ENCODE measurements around the gene RPL39L.
"Not testable (repeated sequence)": the region's sequence is repeated elsewhere in the genome, so short reads cannot be mapped to it uniquely, and the experiment has no call there.

DNA sequence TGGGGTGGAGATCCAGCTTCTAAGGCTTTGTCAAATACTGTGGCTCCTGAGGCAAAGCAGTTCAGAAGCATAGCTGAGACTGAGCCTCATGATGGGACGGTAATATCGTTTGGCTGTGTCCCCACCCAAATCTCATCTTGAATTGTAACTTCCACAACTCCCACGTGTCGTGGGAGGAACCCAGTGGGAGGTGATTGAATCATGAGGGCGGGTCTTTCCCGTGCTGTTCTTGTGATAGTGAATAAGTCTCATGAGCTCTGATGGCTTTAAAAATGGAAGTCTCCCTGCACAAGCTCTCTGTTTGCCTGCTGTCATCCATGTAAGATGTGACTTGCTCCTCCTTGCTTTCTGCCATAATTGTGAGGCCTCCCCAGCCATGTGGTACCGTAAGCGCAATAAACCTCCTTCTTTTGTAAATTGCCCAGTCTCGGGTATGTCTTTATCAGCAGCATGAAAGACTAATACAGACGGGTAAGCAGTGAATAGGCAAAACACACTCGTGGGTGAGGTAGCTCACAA, 4.1 kb downstream of the RPL39L start:
- TF ChIP-seq YY1 (IDR thresholded peaks at IDR 0.05; ENCODE audit: insufficient read depth, insufficient read length); ZNF274 (IDR thresholded peaks at IDR 0.05; ENCODE audit: low read depth, low read length): not testable (repeated sequence)
